K562 treated with DMSO at 1 percent for 24 hours (cell line): Measurements from ENCODE around the gene HSPB6. TPM values are rescaled to one million over a fixed set of nuclear protein-coding genes. Genes with fewer than 3 reads are reported as not detected.

ENCODE experiments used
- total RNA-seq: library from RNA; unstranded; fragments of 300-600 nt; gene quantifications from 2 replicates; pipeline ENCODE4 v1.2.3, GENCODE V29; 2022; ENCODE audit warnings: low read depth; ENCODE audit not compliant: insufficient read depth

Gene HSPB6, protein sequence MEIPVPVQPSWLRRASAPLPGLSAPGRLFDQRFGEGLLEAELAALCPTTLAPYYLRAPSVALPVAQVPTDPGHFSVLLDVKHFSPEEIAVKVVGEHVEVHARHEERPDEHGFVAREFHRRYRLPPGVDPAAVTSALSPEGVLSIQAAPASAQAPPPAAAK
- total RNA-seq = 1.5 TPM in 1 of 2 replicates, not detected in the other

DNA sequence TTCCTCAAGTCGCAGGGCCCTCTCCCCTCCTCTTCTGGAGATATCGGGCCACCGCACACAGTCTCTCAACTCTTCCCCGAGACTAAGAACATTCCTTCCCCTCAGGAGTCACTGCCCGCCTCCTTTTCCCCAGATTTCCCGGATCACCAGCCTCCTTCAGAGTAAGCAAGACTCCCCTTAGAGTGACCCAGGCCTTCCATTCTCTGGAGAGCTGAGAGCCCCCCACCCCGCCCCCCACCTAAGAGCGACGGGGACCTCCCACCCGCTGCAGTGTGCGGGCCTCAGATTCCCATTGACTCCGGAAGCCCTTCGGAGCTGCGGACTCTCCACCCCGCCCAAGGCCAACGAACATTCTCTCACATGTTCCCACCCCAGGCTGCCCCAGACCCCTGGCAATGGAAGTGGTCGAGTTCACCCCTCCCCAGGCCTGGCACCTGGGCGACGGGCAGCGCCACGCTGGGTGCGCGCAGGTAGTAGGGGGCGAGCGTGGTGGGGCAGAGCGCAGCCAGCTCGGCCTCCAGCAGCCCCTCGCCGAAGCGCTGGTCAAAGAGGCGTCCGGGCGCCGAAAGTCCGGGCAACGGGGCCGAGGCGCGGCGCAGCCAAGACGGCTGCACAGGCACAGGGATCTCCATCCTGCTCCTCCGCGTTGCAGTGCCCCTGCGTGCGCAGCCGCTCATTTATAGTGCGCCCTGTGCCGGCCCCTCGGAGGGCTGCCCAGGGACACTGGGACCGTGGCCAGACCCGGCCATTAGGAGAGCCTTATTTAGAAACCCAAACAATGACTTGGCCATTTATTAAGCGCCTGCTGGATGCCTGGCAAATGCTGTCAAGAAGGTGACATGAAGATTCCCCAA is at the start of gene HSPB6:
Gene HSPB6, minus strand, starts transcription at position 653 of the 854 bp plus-strand sequence. Its CDS starts 21 bp downstream, at position 632.

GRCh38 chr19:35775298-35776101 is 18.7 kb upstream of the HSPB6 start, which contains the start of gene ARHGAP33:
Gene ARHGAP33 (plus strand): TSS chr19:35775564. CDS start chr19:35775659, 95 bp downstream.

GRCh38 chr19:35757749-35758608 is 1.1 kb upstream of the HSPB6 start, which contains the start of gene PROSER3:
Gene PROSER3 (plus strand): TSS chr19:35758176. CDS start chr19:35758216, 40 bp downstream.

DNA sequence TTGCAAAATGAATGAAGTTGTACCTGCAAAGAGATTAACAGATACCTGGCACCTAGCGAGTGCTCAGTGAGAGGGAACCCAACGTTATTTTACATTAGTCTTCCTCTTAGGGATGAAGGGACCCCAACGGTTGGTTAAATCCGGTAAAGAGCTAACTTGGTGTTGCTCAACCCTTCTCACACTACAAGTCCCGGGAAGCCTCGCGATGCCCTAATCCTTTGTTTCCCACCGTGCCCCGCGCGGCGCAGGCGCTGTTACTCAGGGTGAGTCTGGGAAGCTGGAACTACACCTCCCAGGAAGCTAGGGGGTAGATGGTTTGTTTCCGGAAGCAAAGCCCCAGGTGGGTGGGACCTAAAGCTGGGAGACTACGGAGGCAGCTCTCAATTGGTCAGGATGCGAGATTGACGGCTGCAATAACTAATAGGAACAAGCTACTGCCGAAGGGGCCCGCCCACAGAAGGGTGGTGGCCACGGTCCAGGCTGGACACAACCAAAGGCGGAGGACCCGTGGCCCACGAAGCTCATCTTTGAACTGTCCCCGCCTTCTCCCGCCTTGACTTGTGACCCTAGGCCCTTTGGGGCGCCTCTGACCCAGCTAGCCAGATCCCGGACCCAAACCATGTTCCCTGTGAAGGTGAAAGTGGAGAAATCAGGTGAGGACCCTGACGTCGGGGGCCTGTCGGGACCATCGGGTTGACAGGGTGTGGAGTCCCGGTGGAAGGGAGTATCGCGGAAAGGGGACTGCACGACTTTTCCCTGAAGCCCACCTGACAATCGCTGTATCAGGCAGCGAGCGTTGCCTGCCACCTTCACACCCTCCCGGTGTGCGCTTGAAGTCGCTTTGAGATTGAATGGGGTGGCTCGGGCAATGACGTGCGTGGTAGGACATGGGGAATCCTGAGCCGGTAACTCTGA is 8.5 kb downstream of the HSPB6 start, which contains the start of gene LIN37:
Gene LIN37, plus strand, starts transcription at position 471 of the 915 bp plus-strand sequence. Its CDS starts 149 bp downstream, at position 620.

DNA sequence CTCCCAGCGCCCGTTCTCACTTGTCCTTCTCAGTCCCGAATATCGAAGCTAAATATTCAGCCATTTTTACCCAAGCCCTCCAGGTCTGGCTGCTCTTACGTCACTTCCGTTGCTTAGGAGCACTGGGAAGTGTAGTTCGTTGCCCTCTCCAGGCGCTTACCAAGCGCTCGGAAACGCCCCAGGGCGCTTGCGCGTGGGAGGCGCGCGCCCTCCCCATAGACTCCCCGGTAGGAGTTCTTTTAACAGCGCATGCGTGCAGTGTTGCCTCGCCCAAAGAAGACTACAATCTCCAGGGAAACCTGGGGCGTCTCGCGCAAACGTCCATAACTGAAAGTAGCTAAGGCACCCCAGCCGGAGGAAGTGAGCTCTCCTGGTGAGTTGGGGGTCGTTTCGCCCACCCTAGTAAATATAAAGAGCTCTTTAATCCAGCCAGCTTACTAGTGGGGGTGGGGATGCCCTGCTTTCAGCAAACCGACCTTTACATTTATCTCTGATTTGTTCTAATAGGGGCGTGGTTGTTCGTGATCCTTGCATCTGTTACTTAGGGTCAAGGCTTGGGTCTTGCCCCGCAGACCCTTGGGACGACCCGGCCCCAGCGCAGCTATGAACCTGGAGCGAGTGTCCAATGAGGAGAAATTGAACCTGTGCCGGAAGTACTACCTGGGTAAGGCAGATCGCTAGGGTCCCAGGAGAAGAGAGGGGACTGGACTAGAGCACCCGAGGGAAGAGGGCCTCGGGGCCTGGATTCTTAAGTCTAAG is 11.3 kb downstream of the HSPB6 start, which contains the start of the genes PSENEN and U2AF1L4:
Gene PSENEN, plus strand, starts transcription at position 324 of the 759 bp plus-strand sequence. Its CDS starts 280 bp downstream, at position 604.
Gene U2AF1L4, minus strand, starts transcription at position 91 of the 759 bp plus-strand sequence. Its CDS starts 27 bp downstream, at position 64.

DNA sequence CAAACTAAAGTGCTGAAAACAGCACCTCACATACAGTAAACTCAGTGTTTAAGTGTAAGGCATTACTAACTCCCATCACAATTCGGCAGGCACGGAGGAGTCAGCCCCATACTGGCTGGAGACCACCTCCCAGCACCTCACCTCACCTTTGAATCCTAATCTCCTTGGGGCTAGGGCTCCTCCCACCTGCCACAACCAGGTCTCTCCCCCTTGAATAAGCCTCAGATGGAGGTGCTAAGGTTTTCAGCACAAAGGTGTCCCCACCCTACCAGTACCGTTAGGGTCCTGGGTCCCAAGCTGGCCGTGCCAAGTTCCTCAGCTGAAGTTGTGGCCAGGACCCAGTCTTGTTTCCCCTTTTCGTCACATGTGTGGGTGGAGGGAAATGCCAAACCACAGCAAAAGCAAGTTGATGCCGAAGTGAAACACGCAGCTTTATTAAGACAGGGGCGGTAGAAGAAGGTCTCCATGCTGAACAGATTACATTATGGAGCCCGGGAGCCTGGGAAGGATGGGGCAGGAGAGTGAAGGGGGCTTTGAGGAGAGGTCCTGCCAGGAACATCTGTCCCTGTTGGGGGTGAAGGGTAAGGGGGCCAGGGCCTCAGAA is 14.6 kb downstream of the HSPB6 start, which contains the start of gene IGFLR1:
Gene IGFLR1, minus strand, starts transcription at position 332 of the 604 bp plus-strand sequence. CDS start 1,272 bp downstream, outside the sequence.

GRCh38 chr19:35717665-35718344 is 39.0 kb downstream of the HSPB6 start, which contains the start of gene KMT2B:
Gene KMT2B (plus strand): TSS chr19:35718003. CDS start chr19:35718019, 16 bp downstream.

Other genes starting within 250 kb of the HSPB6 start
- not detected in 2 replicates for gene DMKN, start 243.4 kb downstream of the HSPB6 start, total RNA-seq
- gene SBSN, start 228.7 kb downstream of the HSPB6 start, total RNA-seq = not detected in 2 replicates
- not detected in 2 replicates for gene GAPDHS, start 223.6 kb downstream of the HSPB6 start, total RNA-seq
- 125 and 126 TPM in 2 replicates for gene TMEM147, start 211.4 kb downstream of the HSPB6 start, total RNA-seq
- gene ATP4A, start 193.4 kb downstream of the HSPB6 start, total RNA-seq = not detected in 2 replicates
- gene PMIS2, start 170.9 kb downstream of the HSPB6 start, total RNA-seq = not detected in 2 replicates
- 34.2 and 36.5 TPM in 2 replicates for gene HAUS5, start 144.3 kb downstream of the HSPB6 start, total RNA-seq
- 282 and 289 TPM in 2 replicates for gene RBM42, start 128.0 kb downstream of the HSPB6 start, total RNA-seq
- gene ETV2, start 115.3 kb downstream of the HSPB6 start, total RNA-seq = 0.63 and 2.9 TPM in 2 replicates
- 1,088 and 1,092 TPM in 2 replicates for gene COX6B1, start 108.7 kb downstream of the HSPB6 start, total RNA-seq
- not detected in 2 replicates for gene UPK1A, start 90.5 kb downstream of the HSPB6 start, total RNA-seq
- gene ZBTB32, start 52.5 kb downstream of the HSPB6 start, total RNA-seq = not detected in 2 replicates
- gene KMT2B, start 39.0 kb downstream of the HSPB6 start, total RNA-seq = 29.9 and 30.6 TPM in 2 replicates
- 11.4 and 13.6 TPM in 2 replicates for gene IGFLR1, start 14.6 kb downstream of the HSPB6 start, total RNA-seq
- 5.4 and 6.3 TPM in 2 replicates for gene U2AF1L4, start 11.6 kb downstream of the HSPB6 start, total RNA-seq
- gene PSENEN, start 11.4 kb downstream of the HSPB6 start, total RNA-seq = 41.2 and 43.3 TPM in 2 replicates
- gene LIN37, start 8.5 kb downstream of the HSPB6 start, total RNA-seq = 22.5 and 26.8 TPM in 2 replicates
- 20.6 and 24.1 TPM in 2 replicates for gene PROSER3, start 1.1 kb upstream of the HSPB6 start, total RNA-seq
- gene ARHGAP33, start 18.5 kb upstream of the HSPB6 start, total RNA-seq = 5.7 and 6.1 TPM in 2 replicates
- not detected in 2 replicates for gene PRODH2, start 55.8 kb upstream of the HSPB6 start, total RNA-seq
- gene NPHS1, start 95.5 kb upstream of the HSPB6 start, total RNA-seq = 2.2 and 2.4 TPM in 2 replicates
- gene KIRREL2, start 99.9 kb upstream of the HSPB6 start, total RNA-seq = 0.24 TPM in 1 of 2 replicates, not detected in the other
- gene APLP1, start 111.5 kb upstream of the HSPB6 start, total RNA-seq = 21.4 and 23.2 TPM in 2 replicates
- gene NFKBID, start 143.5 kb upstream of the HSPB6 start, total RNA-seq = 6.9 and 7.5 TPM in 2 replicates
- gene HCST, start 145.5 kb upstream of the HSPB6 start, total RNA-seq = not detected in 2 replicates
- gene TYROBP, start 151.3 kb upstream of the HSPB6 start, total RNA-seq = 24.5 and 26.3 TPM in 2 replicates
- 0.32 and 0.80 TPM in 2 replicates for gene LRFN3, start 179.3 kb upstream of the HSPB6 start, total RNA-seq
- 65.0 and 68.6 TPM in 2 replicates for gene SDHAF1, start 238.2 kb upstream of the HSPB6 start, total RNA-seq